Measurements from ENCODE around the gene OTOL1.
"Not testable (repeated sequence)": the region's sequence is repeated elsewhere in the genome, so short reads cannot be mapped to it uniquely, and the experiment has no call there.

Gene OTOL1

GRCh38 chr3:161489395-161489794, 7.2 kb upstream of the OTOL1 start:
- TF ChIP-seq CTCF (IDR thresholded peaks at IDR 0.05; ENCODE audit: insufficient read depth, low read length, poor library complexity, severe bottlenecking) = no peak

GRCh38 chr3:161490845-161491244, 5.8 kb upstream of the OTOL1 start:
- DNase-seq (ENCODE audit: extremely low read depth, insufficient read length); H3K27me3 ChIP-seq (replicated peaks; ENCODE audit: control insufficient read depth, insufficient read depth, low read length); H3K4me3 ChIP-seq (replicated peaks; ENCODE audit: low read depth, low read length); H3K36me3 ChIP-seq (ENCODE audit: control insufficient read depth, insufficient read depth, low read length): not testable (repeated sequence)

More at GRCh38 chr3:161489395-161489794, 7.2 kb upstream of the OTOL1 start:
- peak; percentile 14 for DNase-seq (ENCODE audit: extremely low read depth, insufficient read length)
- Histone ChIP-seq H3K27me3 (replicated peaks; ENCODE audit: control insufficient read depth, insufficient read depth, low read length) (no peaks in the 10 kb centered on the region; the same call in 1 of the 2 replicates), H3K36me3 (ENCODE audit: control insufficient read depth, insufficient read depth, low read length) (no peaks in the 10 kb centered on the region), H3K4me3 (replicated peaks; ENCODE audit: low read depth, low read length) (no peak overlapping the region)

GRCh38 chr3:161498259-161498921, 1.8 kb downstream of the OTOL1 start:
- H3K4me3 ChIP-seq (replicated peaks; ENCODE audit: low read depth, low read length) = no peak overlapping the region
- no peak for DNase-seq (ENCODE audit: extremely low read depth, insufficient read length)
- no peak for TF ChIP-seq CTCF (IDR thresholded peaks at IDR 0.05; ENCODE audit: insufficient read depth, low read length, poor library complexity, severe bottlenecking)

GRCh38 chr3:161500068-161500796, 3.6 kb downstream of the OTOL1 start:
- Histone ChIP-seq H3K27me3 (replicated peaks; ENCODE audit: control insufficient read depth, insufficient read depth, low read length) (no peaks in the 10 kb centered on the region), H3K4me3 (replicated peaks; ENCODE audit: low read depth, low read length) (no peak overlapping the region), H3K36me3 (ENCODE audit: control insufficient read depth, insufficient read depth, low read length) (no peaks in the 10 kb centered on the region)
- TF ChIP-seq CTCF (IDR thresholded peaks at IDR 0.05; ENCODE audit: insufficient read depth, low read length, poor library complexity, severe bottlenecking) = no peak
- no peak for DNase-seq (ENCODE audit: extremely low read depth, insufficient read length)

More at GRCh38 chr3:161498259-161498921, 1.8 kb downstream of the OTOL1 start:
- Histone ChIP-seq H3K36me3 (ENCODE audit: control insufficient read depth, insufficient read depth, low read length) (no peaks in the 10 kb centered on the region), H3K27me3 (replicated peaks; ENCODE audit: control insufficient read depth, insufficient read depth, low read length) (no peaks in the 10 kb centered on the region)

GRCh38 chr3:161503271-161503670, 6.7 kb downstream of the OTOL1 start:
- H3K4me3 ChIP-seq (replicated peaks; ENCODE audit: low read depth, low read length) = no peak overlapping the region
- DNase-seq (ENCODE audit: extremely low read depth, insufficient read length) = no peak
- H3K27me3 ChIP-seq (replicated peaks; ENCODE audit: control insufficient read depth, insufficient read depth, low read length) = no peaks in the 10 kb centered on the region
- TF ChIP-seq CTCF (IDR thresholded peaks at IDR 0.05; ENCODE audit: insufficient read depth, low read length, poor library complexity, severe bottlenecking) = no peak
- H3K36me3 ChIP-seq (ENCODE audit: control insufficient read depth, insufficient read depth, low read length) = no peaks in the 10 kb centered on the region

GRCh38 chr3:161508852-161509477, 12.4 kb downstream of the OTOL1 start:
- DNase-seq (ENCODE audit: extremely low read depth, insufficient read length) = no peak

More at GRCh38 chr3:161508852-161509477, 12.4 kb downstream of the OTOL1 start:
- TF ChIP-seq CTCF (IDR thresholded peaks at IDR 0.05; ENCODE audit: insufficient read depth, low read length, poor library complexity, severe bottlenecking) = peak; percentile 41
- Histone ChIP-seq H3K27me3 (replicated peaks; ENCODE audit: control insufficient read depth, insufficient read depth, low read length) (no peaks in the 10 kb centered on the region), H3K36me3 (ENCODE audit: control insufficient read depth, insufficient read depth, low read length) (no peaks in the 10 kb centered on the region), H3K4me3 (replicated peaks; ENCODE audit: low read depth, low read length) (no peak overlapping the region)
